ENCODE data around the gene PAF1.

- no peak for TF ChIP-seq CTCF (IDR thresholded peaks at IDR 0.05)
- no peak for TF ChIP-seq POLR2A (IDR thresholded peaks at IDR 0.05)
- no peak for TF ChIP-seq POLR2AphosphoS5 (IDR thresholded peaks at IDR 0.05)
These were observed 39.3 kb downstream of the PAF1 start for GRCh38 chr19:39351537-39352064.

Measured in stomach (tissue), 4 donors.